Fibroblast of peridontal ligament (primary cell): Measurements from ENCODE around the gene SLC25A4.
A peak's percentile ranks its signal among the peaks of the same experiment; 100 is the strongest.
"Not testable (repeated sequence)": the region's sequence is repeated elsewhere in the genome, so short reads cannot be mapped to it uniquely, and the experiment has no call there.

Experiments
- DNase-seq: peaks from one replicate; pipeline ENCODE4 v3.0.0-alpha.2; 2010; ENCODE audit errors: extremely low read depth

Gene SLC25A4

GRCh38 chr4:185182239-185182638 lies 39.2 kb downstream of the SLC25A4 start:
- no peak for DNase-seq

- peak; percentile 97 for DNase-seq
Measured at GRCh38 chr4:185183622-185184281, 40.7 kb downstream of the SLC25A4 start.

GRCh38 chr4:185186769-185187168 lies 43.7 kb downstream of the SLC25A4 start:
- no peak for DNase-seq

- no peak for DNase-seq
Measured at GRCh38 chr4:185189606-185190305, 46.7 kb downstream of the SLC25A4 start.

- no peak for DNase-seq
Measured at GRCh38 chr4:185190306-185190856, 47.3 kb downstream of the SLC25A4 start.

GRCh38 chr4:185192059-185192458 lies 49.0 kb downstream of the SLC25A4 start:
- no peak for DNase-seq

GRCh38 chr4:185194924-185195888 lies 52.1 kb downstream of the SLC25A4 start:
- no peak for DNase-seq

- DNase-seq = no peak
Measured at GRCh38 chr4:185196437-185196836, 53.4 kb downstream of the SLC25A4 start.

- not testable (repeated sequence) for DNase-seq
Measured at GRCh38 chr4:185198189-185198588, 55.1 kb downstream of the SLC25A4 start.
